CD4-positive, alpha-beta T cell treated with Interleukin-12 subunit alpha and Interleukin-12 subunit beta, for 1 hour (primary cell): Measurements from ENCODE around the gene ZNF148.

Source experiments
- DNase-seq: peaks from one replicate; pipeline ENCODE4 v3.0.0-alpha.2; 2020

ZNF148 gene

GRCh38 chr3:125186261-125186787, 188.8 kb downstream of the ZNF148 start:
- no peak for DNase-seq

- DNase-seq, result no peak
Measured at GRCh38 chr3:125185805-125186204, 189.3 kb downstream of the ZNF148 start.

GRCh38 chr3:125179884-125180240, 195.3 kb downstream of the ZNF148 start:
- no peak for DNase-seq

GRCh38 chr3:125179143-125179883, 195.8 kb downstream of the ZNF148 start:
- no peak for DNase-seq

- DNase-seq, result no peak
Measured at GRCh38 chr3:125177746-125178145, 197.4 kb downstream of the ZNF148 start.
